CD4-positive, alpha-beta T cell treated with Interferon gamma for 1 hour (primary cell): Measurements from ENCODE around the gene REXO5.
"Not testable (repeated sequence)": the region's sequence is repeated elsewhere in the genome, so short reads cannot be mapped to it uniquely, and the experiment has no call there.

ENCODE experiments used
- DNase-seq: peaks from one replicate; pipeline ENCODE4 v3.0.0-alpha.2; 2020

The REXO5 gene

GRCh38 chr16:20850981-20851380 is 44.7 kb downstream of the REXO5 start:
- DNase-seq = no peak

- no peak for DNase-seq
Observed at GRCh38 chr16:20851601-20852000, 45.3 kb downstream of the REXO5 start.

GRCh38 chr16:20853143-20853542 is 46.8 kb downstream of the REXO5 start:
- no peak for DNase-seq

- DNase-seq = no peak
Observed at GRCh38 chr16:20853981-20854620, 47.8 kb downstream of the REXO5 start.

- DNase-seq = no peak
Observed at GRCh38 chr16:20854963-20855362, 48.6 kb downstream of the REXO5 start.

- no peak for DNase-seq
Observed at GRCh38 chr16:20857281-20857680, 51.0 kb downstream of the REXO5 start.

- no peak for DNase-seq
Observed at GRCh38 chr16:20859229-20859628, 52.9 kb downstream of the REXO5 start.

GRCh38 chr16:20859699-20860098 is 53.4 kb downstream of the REXO5 start:
- no peak for DNase-seq

- no peak for DNase-seq
Observed at GRCh38 chr16:20860361-20860760, 54.0 kb downstream of the REXO5 start.

- not testable (repeated sequence) for DNase-seq
Observed at GRCh38 chr16:20860995-20861394, 54.7 kb downstream of the REXO5 start.

GRCh38 chr16:20862162-20862960 is 56.0 kb downstream of the REXO5 start:
- no peak for DNase-seq

- DNase-seq = not testable (repeated sequence)
Observed at GRCh38 chr16:20864376-20864775, 58.0 kb downstream of the REXO5 start.

GRCh38 chr16:20865420-20866131 is 59.2 kb downstream of the REXO5 start:
- no peak for DNase-seq

- DNase-seq = no peak
Observed at GRCh38 chr16:20866145-20866772, 59.9 kb downstream of the REXO5 start.

- no peak for DNase-seq
Observed at GRCh38 chr16:20866801-20867200, 60.5 kb downstream of the REXO5 start.

- DNase-seq = no peak
Observed at GRCh38 chr16:20867585-20867984, 61.3 kb downstream of the REXO5 start.

- DNase-seq = no peak
Observed at GRCh38 chr16:20868890-20869289, 62.6 kb downstream of the REXO5 start.

GRCh38 chr16:20870122-20870820 is 63.9 kb downstream of the REXO5 start:
- no peak for DNase-seq

- no peak for DNase-seq
Observed at GRCh38 chr16:20871258-20871657, 64.9 kb downstream of the REXO5 start.

- DNase-seq = no peak
Observed at GRCh38 chr16:20871941-20872815, 65.9 kb downstream of the REXO5 start.

GRCh38 chr16:20873331-20873730 is 67.0 kb downstream of the REXO5 start:
- no peak for DNase-seq
